DOHH2 (cell line): ENCODE results near the gene FMO1.

Experiments
- H3F3A ChIP-seq: fragments of 200-600 bp; sonication (generic), shearing (Covaris generic); 2 replicates; pipeline ENCODE4 v1.6.0; 2016; ENCODE audit warnings: antibody characterized with exemption, mild to moderate bottlenecking; ENCODE audit not compliant: control insufficient read depth, insufficient read depth
- H3K27ac ChIP-seq: fragments of 200-600 bp; sonication (generic); 2 replicates; pipeline ENCODE4 v1.5.1; 2014; ENCODE audit warnings: low read depth, mild to moderate bottlenecking, low read length, moderate library complexity
- H3K27me3 ChIP-seq: fragments of 200-600 bp; sonication (generic); 2 replicates; pipeline ENCODE4 v1.6.1; 2014; ENCODE audit warnings: mild to moderate bottlenecking, low read length, mixed read lengths; ENCODE audit not compliant: control insufficient read depth
- H3K36me3 ChIP-seq: fragments of 200-600 bp; sonication (generic); 2 replicates; pipeline ENCODE4 v1.6.1; 2014; ENCODE audit warnings: mild to moderate bottlenecking, low read length, moderate library complexity, mixed read lengths; ENCODE audit not compliant: control insufficient read depth
- H3K4me1 ChIP-seq: fragments of 200-600 bp; sonication (generic); 2 replicates; pipeline ENCODE4 v1.6.1; 2014; ENCODE audit warnings: mild to moderate bottlenecking, low read length, mixed read lengths; ENCODE audit not compliant: control insufficient read depth
- H3K4me2 ChIP-seq: fragments of 200-600 bp; sonication (generic); 2 replicates; pipeline ENCODE4 v1.6.0; 2014; ENCODE audit warnings: mild to moderate bottlenecking, low read length, moderate library complexity
- H3K4me3 ChIP-seq: fragments of 200-600 bp; sonication (generic); 2 replicates; pipeline ENCODE4 v1.5.1; 2014; ENCODE audit warnings: mild to moderate bottlenecking, low read length, mixed read lengths
- H3K79me2 ChIP-seq: fragments of 200-600 bp; sonication (generic); 2 replicates; pipeline ENCODE4 v1.6.1; 2014; ENCODE audit warnings: mild to moderate bottlenecking, low read length, mixed read lengths; ENCODE audit not compliant: control insufficient read depth
- H3K9me2 ChIP-seq: fragments of 200-600 bp; sonication (generic); replicated peaks from 2 replicates; pipeline ENCODE4 v1.6.1; 2014; ENCODE audit warnings: mild to moderate bottlenecking, low read length, mixed read lengths; ENCODE audit not compliant: control insufficient read depth
- H3K9me3 ChIP-seq: fragments of 200-600 bp; sonication (generic); 2 replicates; pipeline ENCODE4 v1.6.1; 2014; ENCODE audit warnings: antibody characterized with exemption, low read length, mixed read lengths; ENCODE audit not compliant: control insufficient read depth, insufficient read depth
- H4K20me1 ChIP-seq: fragments of 200-600 bp; sonication (generic); 2 replicates; pipeline ENCODE4 v1.6.0; 2014; ENCODE audit warnings: low read depth, mild to moderate bottlenecking, antibody characterized with exemption, low read length, moderate library complexity; ENCODE audit not compliant: control insufficient read depth, insufficient read depth
- EZH2phosphoT487 ChIP-seq: fragments of 200-600 bp; sonication (generic); IDR thresholded peaks from 2 replicates; pipeline ENCODE4 v1.6.1; 2017; ENCODE audit warnings: borderline replicate concordance, mild to moderate bottlenecking, antibody characterized with exemption, low read length, moderate library complexity, mixed read lengths
- TF ChIP-seq, protein P1 (sequence below): fragments of 200-600 bp; sonication (generic); IDR thresholded peaks from one replicate; pipeline ENCODE4 v1.5.1; 2014; ENCODE audit warnings: antibody characterized with exemption, mild to moderate bottlenecking, low read depth, low read length; ENCODE audit not compliant: poor library complexity, severe bottlenecking

FMO1 gene

GRCh38 chr1:171206978-171207355 is 41.3 kb upstream of the FMO1 start:
- Histone ChIP-seq H3K9me2 (no peaks in the 10 kb centered on the region), H3K27ac (no peak overlapping the region), H3K27me3 (no peaks in the 10 kb centered on the region), H3K36me3 (no peaks in the 10 kb centered on the region), H4K20me1 (no peaks in the 10 kb centered on the region), H3K9me3 (no peaks in the 10 kb centered on the region), H3K4me3 (no peak overlapping the region), H3F3A (no peaks in the 10 kb centered on the region), H3K4me2 (no peak overlapping the region), H3K79me2 (no peaks in the 10 kb centered on the region), H3K4me1 (no peaks in the 10 kb centered on the region)
- no peak for TF ChIP-seq EZH2phosphoT487
- TF ChIP-seq, protein P1, sequence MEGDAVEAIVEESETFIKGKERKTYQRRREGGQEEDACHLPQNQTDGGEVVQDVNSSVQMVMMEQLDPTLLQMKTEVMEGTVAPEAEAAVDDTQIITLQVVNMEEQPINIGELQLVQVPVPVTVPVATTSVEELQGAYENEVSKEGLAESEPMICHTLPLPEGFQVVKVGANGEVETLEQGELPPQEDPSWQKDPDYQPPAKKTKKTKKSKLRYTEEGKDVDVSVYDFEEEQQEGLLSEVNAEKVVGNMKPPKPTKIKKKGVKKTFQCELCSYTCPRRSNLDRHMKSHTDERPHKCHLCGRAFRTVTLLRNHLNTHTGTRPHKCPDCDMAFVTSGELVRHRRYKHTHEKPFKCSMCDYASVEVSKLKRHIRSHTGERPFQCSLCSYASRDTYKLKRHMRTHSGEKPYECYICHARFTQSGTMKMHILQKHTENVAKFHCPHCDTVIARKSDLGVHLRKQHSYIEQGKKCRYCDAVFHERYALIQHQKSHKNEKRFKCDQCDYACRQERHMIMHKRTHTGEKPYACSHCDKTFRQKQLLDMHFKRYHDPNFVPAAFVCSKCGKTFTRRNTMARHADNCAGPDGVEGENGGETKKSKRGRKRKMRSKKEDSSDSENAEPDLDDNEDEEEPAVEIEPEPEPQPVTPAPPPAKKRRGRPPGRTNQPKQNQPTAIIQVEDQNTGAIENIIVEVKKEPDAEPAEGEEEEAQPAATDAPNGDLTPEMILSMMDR, result no peak

GRCh38 chr1:171207377-171207776 is 40.9 kb upstream of the FMO1 start:
- Histone ChIP-seq H3K4me2 (no peak overlapping the region), H3K36me3 (no peaks in the 10 kb centered on the region), H3F3A (no peaks in the 10 kb centered on the region), H3K4me1 (no peaks in the 10 kb centered on the region), H3K79me2 (no peaks in the 10 kb centered on the region), H3K4me3 (no peak overlapping the region), H3K9me2 (no peaks in the 10 kb centered on the region), H3K27me3 (no peaks in the 10 kb centered on the region), H4K20me1 (no peaks in the 10 kb centered on the region), H3K9me3 (no peaks in the 10 kb centered on the region), H3K27ac (no peak overlapping the region)
- no peak for TF ChIP-seq EZH2phosphoT487
- TF ChIP-seq, protein P1, result no peak

DNA sequence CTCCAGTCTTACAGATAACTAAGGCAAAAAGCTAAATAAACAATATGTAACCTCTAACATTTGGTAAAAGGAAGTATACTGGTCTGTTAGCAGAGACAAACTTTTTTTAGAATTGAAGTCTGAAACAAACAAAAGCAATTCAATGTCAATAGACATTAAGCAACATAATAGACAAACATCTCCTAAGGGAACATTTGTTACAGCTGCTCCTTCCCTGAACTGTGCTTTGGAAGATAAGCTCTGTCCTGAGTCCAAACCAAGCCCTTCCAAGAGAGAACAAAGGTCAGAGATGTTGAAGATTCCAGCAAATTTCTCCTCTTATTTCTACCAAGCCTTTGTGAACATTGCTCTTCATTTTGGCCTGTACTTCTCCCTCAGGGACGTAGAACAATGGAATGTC is 37.9 kb upstream of the FMO1 start:
- Histone ChIP-seq H3K4me2 (no peak overlapping the region), H4K20me1 (no peaks in the 10 kb centered on the region), H3K4me1 (peaks cover 4% of the 10 kb centered on the region; the same call in 1 of the 2 replicates), H3K79me2 (no peaks in the 10 kb centered on the region), H3K36me3 (no peaks in the 10 kb centered on the region), H3K27ac (no peak overlapping the region), H3K27me3 (no peaks in the 10 kb centered on the region), H3K4me3 (no peak overlapping the region), H3K9me2 (no peaks in the 10 kb centered on the region), H3K9me3 (no peaks in the 10 kb centered on the region), H3F3A (no peaks in the 10 kb centered on the region)
- no peak for TF ChIP-seq EZH2phosphoT487
- TF ChIP-seq, protein P1, result no peak
